IgD-negative memory B cell (primary cell): ENCODE data around the gene CPAMD8. TPM values are rescaled to one million over a fixed set of nuclear protein-coding genes. Genes with fewer than 3 reads are reported as not detected.

Source experiments
- H3K27ac Mint-ChIP-seq, 3 donors: one replicate each; pipeline ENCODE4 v1.8.0; 2020 to 2022; ENCODE audit warnings: mild to moderate bottlenecking in 3 of 3, mixed read lengths in 3 of 3, moderate library complexity in 1 of 3
- H3K27me3 Mint-ChIP-seq: one replicate; pipeline ENCODE4 v1.8.0; 2021; ENCODE audit warnings: mixed read lengths
- H3K36me3 Mint-ChIP-seq: one replicate; pipeline ENCODE4 v1.8.0; 2020; ENCODE audit warnings: mild to moderate bottlenecking, mixed read lengths
- H3K4me1 Mint-ChIP-seq, 3 donors: one replicate each; pipeline ENCODE4 v1.8.0; 2020 to 2022; ENCODE audit warnings: mixed read lengths in 3 of 3, mild to moderate bottlenecking in 1 of 3
- H3K4me3 Mint-ChIP-seq, 4 donors: one replicate each; pipeline ENCODE4 v1.8.0; 2020 to 2022; ENCODE audit warnings: mild to moderate bottlenecking in 4 of 4, mixed read lengths in 4 of 4, moderate library complexity in 3 of 4
- H3K9me3 Mint-ChIP-seq, 3 donors: one replicate each; pipeline ENCODE4 v1.8.0; 2020 to 2021; ENCODE audit warnings: mixed read lengths in 3 of 3, mild to moderate bottlenecking in 1 of 3
- polyA plus RNA-seq: library from polyadenylated mRNA; unstranded; fragments of 300-500 nt; fragmentation: Illumina TruSeq; gene quantifications from one replicate; pipeline ENCODE4 v1.2.3, GENCODE V29; 2021

Gene CPAMD8
- polyA plus RNA-seq, 1 donor from 2014 or later, result 5.1 TPM

DNA sequence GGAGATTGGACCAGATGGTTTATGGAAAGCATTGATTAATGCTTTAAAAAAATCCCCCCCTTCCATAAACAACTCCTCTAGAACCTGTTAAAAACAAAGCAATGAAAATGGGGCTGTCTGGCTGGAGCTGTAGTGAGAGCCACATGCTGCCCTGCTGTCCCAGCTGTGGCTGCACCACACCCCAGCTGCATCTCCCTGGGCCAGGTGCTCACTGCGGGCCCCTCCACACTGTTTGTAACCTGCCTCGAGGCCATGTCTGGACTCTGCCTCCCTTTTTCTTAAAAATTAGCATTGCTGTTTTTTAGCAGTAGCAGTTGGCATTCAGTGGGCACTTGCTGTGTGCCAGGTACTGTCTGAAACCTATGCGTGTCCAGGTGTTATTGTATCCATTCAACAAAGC lies 153.0 kb downstream of the CPAMD8 start:
- peaks cover 9% of the 10 kb centered on the region for H3K36me3 Mint-ChIP-seq
- peaks cover 0 to 19% (median 14%) of the 10 kb centered on the region in 3 donors for H3K4me1 Mint-ChIP-seq
- H3K9me3 Mint-ChIP-seq, result peaks cover 0 to 6% (median 0%) of the 10 kb centered on the region in 3 donors
- H3K27me3 Mint-ChIP-seq, result no peaks in the 10 kb centered on the region
- peak overlapping the region; percentile 6 to 97 (median 63) for H3K27ac Mint-ChIP-seq
- peak overlapping the region in 1 of 4 donors; percentile 55 for H3K4me3 Mint-ChIP-seq

DNA sequence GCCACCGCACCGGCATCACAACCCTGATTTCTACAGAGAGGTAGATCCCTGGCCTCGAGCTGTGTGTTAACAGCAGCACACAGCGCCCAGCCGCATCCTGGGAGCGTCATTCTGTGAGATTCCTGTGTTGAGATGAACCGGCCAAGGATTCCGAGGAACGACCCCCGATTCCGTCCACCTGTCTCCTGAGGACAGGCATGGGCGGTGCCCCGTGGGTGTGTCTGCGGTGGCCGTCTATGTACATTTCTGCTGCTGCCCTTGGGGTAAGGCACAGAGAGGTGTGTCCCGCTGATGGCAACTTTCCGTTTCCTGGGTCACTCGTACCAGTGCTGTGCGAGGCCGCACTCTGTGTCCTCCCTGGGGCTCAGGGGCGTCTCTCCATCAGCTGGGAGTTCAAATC lies 153.9 kb downstream of the CPAMD8 start:
- Mint-ChIP-seq H3K4me3 (no peak overlapping the region), H3K27ac (no peak overlapping the region), H3K36me3 (peaks cover 12% of the 10 kb centered on the region), H3K27me3 (no peaks in the 10 kb centered on the region), H3K9me3 (peaks cover 0 to 6% (median 0%) of the 10 kb centered on the region in 3 donors), H3K4me1 (peaks cover 0 to 19% (median 14%) of the 10 kb centered on the region in 3 donors)

GRCh38 chr19:16871871-16872270 lies 154.7 kb downstream of the CPAMD8 start:
- H3K4me1 Mint-ChIP-seq, result peaks cover 0 to 19% (median 14%) of the 10 kb centered on the region in 3 donors
- H3K4me3 Mint-ChIP-seq, result no peak overlapping the region
- no peaks in the 10 kb centered on the region for H3K27me3 Mint-ChIP-seq
- H3K27ac Mint-ChIP-seq, result peak overlapping the region in 1 of 3 donors; percentile 59
- H3K9me3 Mint-ChIP-seq, result peaks cover 0 to 6% (median 0%) of the 10 kb centered on the region in 3 donors
- peaks cover 12% of the 10 kb centered on the region for H3K36me3 Mint-ChIP-seq

GRCh38 chr19:16869331-16869972 lies 157.2 kb downstream of the CPAMD8 start:
- Mint-ChIP-seq H3K36me3 (peaks cover 13% of the 10 kb centered on the region), H3K4me1 (peaks cover 0 to 10% (median 4%) of the 10 kb centered on the region in 3 donors), H3K27ac (no peak overlapping the region), H3K9me3 (peaks cover 0 to 2% (median 0%) of the 10 kb centered on the region in 3 donors), H3K4me3 (no peak overlapping the region), H3K27me3 (no peaks in the 10 kb centered on the region)

DNA sequence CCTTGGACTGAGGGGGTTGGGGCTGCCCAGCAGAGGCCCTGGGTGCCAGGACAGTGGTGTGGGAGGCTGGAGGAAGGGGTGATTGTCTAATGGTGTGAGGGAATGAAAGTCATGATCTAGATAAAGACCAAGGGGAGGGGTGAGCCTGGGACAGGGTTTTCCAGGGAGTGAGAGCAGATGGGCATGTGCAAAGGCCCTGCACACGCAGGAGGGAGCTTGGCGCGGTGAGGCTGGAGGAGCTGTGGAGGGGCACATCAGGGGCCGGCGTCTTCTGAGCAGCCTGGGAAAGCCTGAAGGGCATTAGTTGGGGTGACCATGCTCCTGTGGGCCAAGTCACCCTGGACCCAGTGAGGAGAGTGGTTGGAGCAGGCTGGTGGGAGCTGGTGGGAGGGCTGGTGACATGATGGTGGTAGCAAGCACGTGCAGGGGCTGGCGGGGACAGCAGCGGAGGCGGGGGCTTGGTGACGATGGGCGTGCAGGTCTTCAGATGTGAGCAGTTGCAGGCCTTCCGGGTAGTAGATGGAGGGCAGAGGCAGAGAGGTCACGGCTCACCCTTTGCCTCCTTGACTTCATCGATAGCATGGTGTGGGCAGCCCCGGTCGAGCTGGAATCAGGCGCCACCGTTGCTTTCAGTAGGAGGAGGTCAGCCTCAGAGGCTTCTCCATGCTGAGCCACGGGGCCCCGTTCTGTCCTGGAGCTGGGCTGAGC lies 158.0 kb downstream of the CPAMD8 start:
- Mint-ChIP-seq H3K36me3 (peaks cover 7% of the 10 kb centered on the region), H3K4me1 (peaks cover 0 to 1% (median 0%) of the 10 kb centered on the region in 3 donors), H3K27ac (no peak overlapping the region), H3K27me3 (no peaks in the 10 kb centered on the region), H3K9me3 (no peaks in the 10 kb centered on the region), H3K4me3 (no peak overlapping the region)

GRCh38 chr19:16867211-16867610 lies 159.4 kb downstream of the CPAMD8 start:
- Mint-ChIP-seq H3K9me3 (no peaks in the 10 kb centered on the region), H3K36me3 (peaks cover 6% of the 10 kb centered on the region), H3K4me3 (no peak overlapping the region), H3K27ac (no peak overlapping the region), H3K27me3 (no peaks in the 10 kb centered on the region), H3K4me1 (peaks cover 3 to 5% (median 4%) of the 10 kb centered on the region in 3 donors)

DNA sequence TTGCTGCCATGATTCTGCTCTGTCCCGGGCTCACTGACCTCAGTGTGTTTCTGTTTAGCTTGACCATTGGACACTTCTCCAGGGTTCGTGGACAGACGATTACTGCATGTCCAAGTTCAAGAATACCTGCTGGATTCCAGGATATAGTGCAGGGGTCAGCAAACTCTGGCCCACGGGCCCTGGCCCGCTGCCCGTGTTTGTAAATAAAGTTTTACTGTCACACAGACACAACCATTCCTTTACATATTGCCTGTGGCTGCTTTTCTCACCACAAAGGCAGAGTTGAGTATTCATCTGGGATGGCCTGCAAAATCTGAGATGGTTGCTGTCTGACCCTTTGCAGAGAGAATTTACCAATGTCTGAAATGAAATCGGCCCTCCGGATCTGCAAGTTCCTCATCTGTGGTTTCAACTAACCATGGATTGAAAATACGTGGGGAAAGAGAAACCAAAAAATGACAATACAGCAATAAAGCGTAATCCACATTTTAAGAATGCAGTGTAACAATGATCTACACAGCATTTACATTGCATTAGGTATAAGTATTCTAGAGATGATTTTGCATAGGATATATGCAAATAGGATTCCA lies 163.7 kb downstream of the CPAMD8 start:
- peaks cover 10% of the 10 kb centered on the region for H3K36me3 Mint-ChIP-seq
- no peaks in the 10 kb centered on the region for H3K9me3 Mint-ChIP-seq
- H3K4me3 Mint-ChIP-seq, result peak overlapping the region in 2 of 4 donors; percentile 3 to 61
- H3K4me1 Mint-ChIP-seq, result peaks cover 5 to 11% (median 11%) of the 10 kb centered on the region in 3 donors
- no peak overlapping the region for H3K27ac Mint-ChIP-seq
- H3K27me3 Mint-ChIP-seq, result no peaks in the 10 kb centered on the region

- Mint-ChIP-seq H3K4me3 (no peak overlapping the region), H3K27ac (no peak overlapping the region), H3K9me3 (no peaks in the 10 kb centered on the region), H3K4me1 (peaks cover 5 to 11% (median 11%) of the 10 kb centered on the region in 3 donors), H3K27me3 (no peaks in the 10 kb centered on the region), H3K36me3 (peaks cover 10% of the 10 kb centered on the region)
Observed at GRCh38 chr19:16861834-16862233, 164.8 kb downstream of the CPAMD8 start.

DNA sequence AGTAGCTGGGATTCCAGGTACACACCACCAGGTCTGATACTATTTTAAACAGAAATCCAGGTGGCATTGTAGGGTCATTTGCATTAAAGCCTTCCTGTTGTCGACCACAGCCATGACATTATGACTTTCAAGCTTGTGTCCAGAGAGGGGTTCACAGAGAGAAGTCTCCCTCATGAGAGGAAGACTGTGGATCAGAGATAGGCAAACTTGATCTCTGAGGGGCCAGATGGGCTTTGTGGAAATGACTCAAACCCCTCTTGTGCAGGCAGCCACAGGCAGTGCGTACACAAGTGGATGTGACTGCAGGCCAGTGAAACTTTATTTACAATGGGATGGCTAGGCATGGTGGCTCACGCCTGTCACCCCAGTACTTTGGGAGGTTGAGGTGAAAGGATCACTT lies 165.6 kb downstream of the CPAMD8 start:
- no peaks in the 10 kb centered on the region for H3K27me3 Mint-ChIP-seq
- peaks cover 5 to 11% (median 11%) of the 10 kb centered on the region in 3 donors for H3K4me1 Mint-ChIP-seq
- H3K36me3 Mint-ChIP-seq, result peaks cover 7% of the 10 kb centered on the region
- peak overlapping the region in 1 of 3 donors; percentile 35 for H3K27ac Mint-ChIP-seq
- H3K4me3 Mint-ChIP-seq, result peak overlapping the region in 2 of 4 donors; percentile 54 to 63
- H3K9me3 Mint-ChIP-seq, result no peaks in the 10 kb centered on the region

- no peak overlapping the region for H3K27ac Mint-ChIP-seq
- peaks cover 7% of the 10 kb centered on the region for H3K36me3 Mint-ChIP-seq
- H3K4me3 Mint-ChIP-seq, result no peak overlapping the region
- peaks cover 5 to 11% (median 11%) of the 10 kb centered on the region in 3 donors for H3K4me1 Mint-ChIP-seq
- H3K9me3 Mint-ChIP-seq, result no peaks in the 10 kb centered on the region
- H3K27me3 Mint-ChIP-seq, result no peaks in the 10 kb centered on the region
Observed at GRCh38 chr19:16860118-16860517, 166.5 kb downstream of the CPAMD8 start.

GRCh38 chr19:16859626-16860025 lies 167.0 kb downstream of the CPAMD8 start:
- Mint-ChIP-seq H3K9me3 (no peaks in the 10 kb centered on the region), H3K4me1 (peaks cover 5 to 11% (median 11%) of the 10 kb centered on the region in 3 donors), H3K27ac (no peak overlapping the region), H3K27me3 (no peaks in the 10 kb centered on the region), H3K36me3 (peaks cover 7% of the 10 kb centered on the region), H3K4me3 (peak overlapping the region in 1 of 4 donors; percentile 27)

DNA sequence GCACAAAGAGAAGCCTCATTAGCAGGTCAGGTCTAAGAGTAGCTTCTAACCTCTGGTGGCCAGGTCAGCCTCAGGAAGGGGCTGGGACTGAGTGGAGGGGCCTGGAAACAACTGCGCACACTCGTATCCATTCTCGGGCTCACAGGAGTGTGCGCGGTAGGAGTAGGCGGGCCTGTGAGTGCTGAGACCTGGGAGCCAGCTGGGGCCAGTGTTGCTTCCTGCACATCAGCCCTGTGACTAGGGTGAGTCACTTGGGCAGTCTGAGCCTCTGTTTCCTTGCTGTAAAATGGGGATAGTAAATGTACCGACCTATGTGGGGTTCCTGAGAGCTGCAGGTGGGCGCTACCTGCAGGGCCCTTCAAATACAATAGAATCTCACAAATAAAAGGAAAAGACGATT lies 170.5 kb downstream of the CPAMD8 start:
- Mint-ChIP-seq H3K27ac (no peak overlapping the region), H3K36me3 (peaks cover 5% of the 10 kb centered on the region), H3K9me3 (no peaks in the 10 kb centered on the region), H3K27me3 (no peaks in the 10 kb centered on the region), H3K4me3 (no peak overlapping the region), H3K4me1 (peaks cover 0 to 6% (median 6%) of the 10 kb centered on the region in 3 donors)

GRCh38 chr19:16853066-16853465 lies 173.5 kb downstream of the CPAMD8 start:
- H3K9me3 Mint-ChIP-seq, result no peaks in the 10 kb centered on the region
- H3K36me3 Mint-ChIP-seq, result peaks cover 7% of the 10 kb centered on the region
- no peaks in the 10 kb centered on the region for H3K4me1 Mint-ChIP-seq
- no peak overlapping the region for H3K4me3 Mint-ChIP-seq
- no peaks in the 10 kb centered on the region for H3K27me3 Mint-ChIP-seq
- no peak overlapping the region for H3K27ac Mint-ChIP-seq

GRCh38 chr19:16851031-16851712 lies 175.4 kb downstream of the CPAMD8 start:
- H3K4me1 Mint-ChIP-seq, result no peaks in the 10 kb centered on the region
- H3K4me3 Mint-ChIP-seq, result no peak overlapping the region
- no peaks in the 10 kb centered on the region for H3K27me3 Mint-ChIP-seq
- H3K27ac Mint-ChIP-seq, result peak overlapping the region in 1 of 3 donors; percentile 53
- peaks cover 5% of the 10 kb centered on the region for H3K36me3 Mint-ChIP-seq
- H3K9me3 Mint-ChIP-seq, result no peaks in the 10 kb centered on the region

DNA sequence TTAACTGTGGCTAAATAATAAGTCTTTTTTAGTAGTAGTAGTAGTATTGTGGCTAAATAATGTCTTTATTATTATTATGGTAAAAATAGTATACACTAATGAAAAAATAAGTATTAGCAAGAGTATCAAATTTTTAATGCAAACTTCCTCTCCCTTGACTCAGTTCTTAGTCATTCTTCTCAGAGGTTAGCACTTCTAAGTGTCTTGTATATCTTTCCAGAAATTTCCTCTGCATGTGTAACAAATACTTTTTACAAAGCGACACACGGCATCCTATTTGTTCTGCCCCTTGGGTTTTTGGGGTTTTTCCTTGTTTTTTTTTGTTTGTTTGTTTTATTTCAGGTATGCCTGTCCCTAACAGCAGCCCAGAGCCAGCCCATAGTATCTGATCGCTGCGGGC lies 176.5 kb downstream of the CPAMD8 start:
- Mint-ChIP-seq H3K27ac (no peak overlapping the region), H3K36me3 (peaks cover 5% of the 10 kb centered on the region), H3K4me3 (no peak overlapping the region), H3K27me3 (no peaks in the 10 kb centered on the region), H3K9me3 (no peaks in the 10 kb centered on the region), H3K4me1 (peaks cover 0 to under 1% (median under 1%) of the 10 kb centered on the region in 3 donors)
